NCI-H2029 (cell line): ENCODE results near the gene DCP1B.

Experiments
- DNase-seq: peaks from one replicate; lab custom pipeline; 2025; lab: John Stamatoyannopoulos, UW

The DCP1B gene

GRCh38 chr12:1934831-1935230, 69.4 kb downstream of the DCP1B start:
- no peak for DNase-seq

GRCh38 chr12:1934068-1934467, 70.2 kb downstream of the DCP1B start:
- DNase-seq = no peak

DNA sequence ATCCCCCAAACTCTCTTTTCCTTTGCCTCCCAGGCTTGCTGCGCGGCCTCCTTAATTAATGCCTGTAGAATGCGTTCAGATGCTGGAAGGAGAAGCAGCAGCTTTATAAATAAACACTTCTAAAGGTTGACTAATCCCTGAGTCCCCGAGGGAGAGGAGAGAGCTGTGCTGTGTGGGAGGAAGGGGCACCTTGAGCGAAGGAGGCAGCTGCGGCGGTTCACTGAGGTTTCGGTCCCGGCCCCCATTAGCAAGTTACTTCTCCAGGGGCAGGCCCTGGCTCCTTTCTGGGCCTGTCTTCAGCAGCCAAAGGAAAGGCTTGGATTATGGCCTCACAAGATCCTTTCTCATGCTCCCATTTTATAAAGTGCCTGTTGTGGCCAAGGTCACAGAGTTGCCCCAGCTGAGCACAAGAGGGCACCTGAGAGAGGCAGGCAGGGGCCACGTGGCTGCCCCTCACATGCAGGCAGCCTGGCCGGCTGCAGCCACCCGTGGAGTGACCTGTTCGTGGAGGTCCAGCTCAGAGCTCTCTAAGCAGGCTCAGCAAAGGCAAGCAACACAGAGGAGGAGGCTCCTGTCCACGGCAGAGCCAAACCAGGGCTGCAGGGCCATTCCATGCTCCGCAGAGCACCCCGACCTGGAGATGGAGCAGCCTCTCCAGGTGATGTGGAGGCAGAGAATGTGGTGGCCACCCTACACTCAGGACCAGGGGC, 70.8 kb downstream of the DCP1B start:
- no peak for DNase-seq

DNA sequence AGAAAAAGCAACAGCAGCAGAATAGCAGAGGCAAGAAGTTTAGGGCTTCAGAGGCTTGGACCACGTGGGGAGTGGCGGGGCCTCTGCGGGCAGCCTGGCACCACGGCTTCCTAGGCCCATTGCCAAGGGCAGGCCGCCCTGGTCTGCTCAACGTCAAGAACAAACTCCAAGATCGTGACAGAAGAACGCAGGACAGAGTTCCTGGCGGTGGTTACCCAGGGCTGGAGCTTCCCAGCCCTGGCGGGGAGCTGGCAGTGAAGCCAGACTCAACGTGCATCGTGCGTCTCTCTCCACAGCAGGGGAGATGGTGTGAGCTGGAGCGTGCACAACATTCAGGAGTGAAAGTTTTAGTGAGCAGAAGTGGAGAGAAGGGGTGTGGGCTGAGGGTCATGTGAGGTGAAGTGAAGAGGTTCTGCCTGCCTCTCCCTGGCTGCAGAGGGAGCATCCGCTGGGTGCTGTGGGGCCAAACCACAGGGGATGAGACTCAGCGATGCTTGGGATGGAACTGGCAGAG, 71.9 kb downstream of the DCP1B start:
- no peak for DNase-seq

GRCh38 chr12:1931642-1932041, 72.6 kb downstream of the DCP1B start:
- DNase-seq = no peak

- no peak for DNase-seq
Observed at GRCh38 chr12:1930803-1931597, 73.3 kb downstream of the DCP1B start.

- DNase-seq = no peak
Observed at GRCh38 chr12:1929985-1930802, 74.1 kb downstream of the DCP1B start.

DNA sequence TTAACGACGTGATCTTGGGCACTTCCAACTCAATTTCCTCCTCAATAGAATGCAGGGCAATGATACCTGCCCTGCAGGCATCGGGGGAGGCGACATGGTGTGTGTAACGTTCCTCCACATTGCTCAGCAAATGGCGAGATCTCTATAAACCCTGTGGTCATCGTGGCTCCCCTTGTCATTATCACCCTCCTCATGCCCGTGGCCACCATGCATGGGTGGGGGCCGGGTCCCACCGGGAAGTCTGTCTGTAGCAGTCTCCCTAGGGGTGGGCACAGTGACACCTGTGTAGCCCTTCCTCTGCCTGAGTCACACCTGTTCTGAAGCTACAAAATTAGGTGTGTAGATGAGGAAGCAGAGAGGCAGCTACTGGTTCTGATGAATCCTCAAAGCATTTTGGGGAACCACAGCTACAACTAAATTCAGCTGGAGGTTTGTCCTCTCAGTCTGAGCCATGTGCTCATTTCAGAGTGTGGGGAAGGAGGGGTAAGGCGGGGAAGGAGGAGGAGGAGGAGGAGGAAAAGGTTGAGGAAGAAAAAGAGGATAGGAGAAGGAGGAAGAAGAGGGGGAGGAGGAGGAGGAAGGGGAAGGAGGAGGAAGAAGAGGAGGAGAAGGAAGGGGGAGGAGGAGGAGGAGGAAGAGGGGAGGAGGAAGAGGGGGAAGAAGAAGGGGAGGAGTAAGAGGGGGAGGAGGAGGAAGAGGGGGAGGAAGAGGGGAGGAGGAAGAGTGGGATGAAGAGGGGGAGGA, 74.8 kb downstream of the DCP1B start:
- no peak for DNase-seq

- no peak for DNase-seq
Observed at GRCh38 chr12:1928439-1929121, 75.7 kb downstream of the DCP1B start.

DNA sequence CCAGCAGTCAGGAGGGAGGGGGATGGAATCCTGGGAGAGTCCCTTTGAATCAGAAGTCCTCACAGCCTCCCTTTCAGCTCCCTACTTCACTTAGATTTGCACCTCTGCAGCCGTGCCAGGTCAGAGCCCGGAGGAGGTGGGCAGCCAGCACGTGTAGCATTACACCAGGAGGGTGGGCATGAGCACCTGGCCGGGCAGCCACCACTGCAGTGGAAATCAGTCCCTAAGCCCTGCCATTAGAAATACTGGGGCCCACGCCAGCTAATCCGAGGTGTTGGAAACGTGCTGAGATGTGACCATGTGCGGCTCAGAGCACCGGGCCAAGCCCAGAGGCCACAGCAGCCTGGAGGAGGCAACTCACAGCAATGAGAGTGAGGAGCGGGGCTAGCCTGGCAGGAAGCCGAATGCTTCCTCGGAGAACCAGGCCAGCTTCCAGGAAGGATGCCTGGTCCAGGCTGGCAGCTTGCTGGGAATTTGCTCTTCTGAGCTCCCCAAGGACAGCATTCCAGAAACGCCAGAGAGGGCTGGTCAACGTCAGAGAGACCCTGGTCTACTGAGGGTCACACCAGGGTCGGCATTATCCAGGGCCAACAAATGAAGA, 76.4 kb downstream of the DCP1B start:
- no peak for DNase-seq

DNA sequence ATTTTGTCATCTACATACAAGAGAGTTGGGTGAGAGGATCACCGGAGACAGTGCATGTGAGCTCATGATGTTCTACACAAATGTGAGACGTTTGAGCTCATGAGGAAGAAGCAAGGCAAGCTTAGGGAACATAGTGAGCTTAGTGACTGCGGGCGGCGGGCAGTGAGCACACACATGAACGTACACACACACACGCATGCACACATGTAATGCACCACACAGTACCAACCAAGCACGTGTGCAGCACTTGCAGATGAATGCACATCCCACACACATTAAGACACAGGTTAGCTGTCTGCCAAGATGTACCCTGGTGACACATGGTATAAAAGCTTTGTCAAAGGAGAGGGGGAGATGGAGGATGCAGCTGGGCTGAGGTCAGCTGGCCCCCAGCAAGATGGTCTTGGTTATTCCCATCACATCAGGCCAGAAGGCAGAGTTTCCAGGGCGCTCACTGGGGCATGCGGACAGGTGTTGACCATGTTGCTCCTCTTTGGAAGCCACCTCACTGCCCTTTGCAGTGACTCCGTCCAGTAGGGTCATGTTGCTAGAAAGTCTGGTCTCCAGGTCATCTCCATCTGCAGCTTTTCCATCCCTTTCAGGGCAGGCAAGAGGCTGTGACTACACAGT, 77.1 kb downstream of the DCP1B start:
- no peak for DNase-seq

DNA sequence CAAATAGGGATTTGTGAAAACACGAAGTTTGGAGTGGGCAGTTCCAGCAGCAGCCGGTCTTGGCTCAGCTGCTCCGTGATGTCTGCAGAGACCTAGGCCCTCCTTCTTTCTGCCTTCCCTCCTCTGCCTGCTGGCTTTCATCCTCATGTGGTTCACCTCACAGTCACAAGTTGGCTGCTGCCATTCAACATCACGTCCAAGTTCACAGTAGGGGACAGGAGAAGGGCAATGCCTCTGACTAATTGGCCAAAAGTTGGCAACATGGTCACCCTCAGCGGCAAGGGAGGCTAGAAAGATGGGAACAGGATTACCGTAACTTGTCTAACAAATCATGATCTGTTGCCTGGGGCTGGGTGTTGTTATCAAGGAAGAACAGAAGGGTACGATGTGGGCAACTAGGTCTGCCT, 78.0 kb downstream of the DCP1B start:
- no peak for DNase-seq

DNA sequence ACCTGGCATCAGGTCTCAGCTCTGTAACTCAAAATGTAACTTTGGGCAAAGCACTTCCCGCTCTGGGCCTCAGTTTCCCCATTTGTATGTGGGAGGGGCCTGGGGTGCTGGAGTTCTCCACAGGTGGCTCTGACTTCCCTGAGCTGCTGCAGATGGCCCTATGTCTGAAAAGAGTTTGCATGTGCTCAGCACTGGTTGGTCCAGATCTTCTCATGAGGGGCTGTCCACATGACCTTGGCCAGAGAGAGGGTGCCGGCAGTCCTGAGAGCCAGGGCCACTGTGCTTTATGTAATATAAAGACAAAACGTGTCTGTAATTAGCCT, 78.6 kb downstream of the DCP1B start:
- DNase-seq = no peak

DNA sequence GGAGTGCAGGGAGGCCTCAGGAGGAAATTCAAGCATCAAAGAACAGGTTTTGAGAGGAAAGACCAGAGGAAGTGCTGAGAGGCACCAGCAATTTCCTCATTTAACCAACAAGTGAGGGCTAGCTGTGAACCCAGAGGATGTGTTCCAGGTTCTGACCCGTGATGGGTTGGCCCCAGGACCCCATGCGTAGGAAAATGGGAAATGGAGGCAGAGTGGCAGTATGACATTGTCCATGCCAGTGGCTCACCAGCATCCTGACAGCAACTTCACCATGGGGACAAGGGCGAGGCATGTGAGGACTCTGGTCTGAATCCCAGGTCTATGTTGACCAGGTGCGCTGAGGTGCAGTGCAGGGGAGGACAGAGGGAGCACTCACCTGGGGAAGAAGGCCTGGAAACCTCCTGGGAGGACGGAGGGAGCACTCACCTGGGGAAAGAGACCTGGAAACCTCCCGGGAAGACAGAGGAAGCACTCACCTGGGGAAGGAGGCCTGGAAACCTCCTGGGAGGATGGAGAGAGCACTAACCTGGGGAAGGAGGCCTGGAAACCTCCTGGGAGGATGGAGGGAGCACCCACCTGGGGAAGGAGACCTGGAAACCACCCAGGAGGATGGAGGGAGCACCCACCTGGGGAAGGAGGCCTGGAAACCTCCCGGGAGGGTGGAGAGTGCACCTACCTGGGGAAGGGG, 79.1 kb downstream of the DCP1B start:
- DNase-seq = no peak

DNA sequence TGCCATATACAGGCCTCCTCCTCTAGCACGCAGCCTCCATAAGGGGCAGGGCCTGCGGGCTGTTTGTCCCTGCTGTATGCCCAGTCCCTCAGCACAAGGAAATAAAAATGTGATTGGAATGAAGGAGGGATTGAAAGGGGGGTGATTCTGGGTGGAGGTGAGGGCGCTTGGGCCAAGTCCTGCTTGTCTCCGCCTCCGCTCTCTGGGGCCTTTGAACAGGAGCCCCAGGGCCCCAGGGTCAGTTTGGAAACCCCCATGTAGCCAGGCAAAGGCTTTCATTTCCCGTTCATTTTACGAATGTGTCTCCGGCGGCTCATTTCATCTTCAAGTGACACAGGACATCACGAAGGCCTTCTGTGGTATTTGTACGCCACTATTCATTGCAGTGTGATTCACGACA, 81.3 kb downstream of the DCP1B start:
- DNase-seq = no peak

GRCh38 chr12:1922075-1922709, 82.1 kb downstream of the DCP1B start:
- DNase-seq = no peak

DNA sequence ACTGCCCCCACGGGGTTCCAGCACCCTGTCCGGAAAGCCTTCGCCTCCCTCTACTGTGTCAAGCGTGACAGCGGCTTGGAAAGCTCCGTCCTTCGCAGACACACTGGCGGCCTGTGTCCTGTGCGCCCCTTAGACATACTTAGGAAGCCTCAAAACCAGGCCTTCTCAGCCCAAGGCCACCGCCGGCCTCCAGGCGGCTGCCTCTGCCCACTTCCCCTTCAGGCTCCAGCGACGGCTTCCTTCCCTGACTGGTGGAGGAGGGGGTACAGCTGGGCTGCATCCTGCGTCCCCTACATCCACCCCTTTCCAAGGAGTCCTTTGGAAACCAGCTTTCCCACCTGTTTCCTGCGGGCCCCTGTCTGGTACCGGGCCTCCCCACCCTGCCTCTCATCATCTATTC, 83.3 kb downstream of the DCP1B start:
- DNase-seq = no peak

DNA sequence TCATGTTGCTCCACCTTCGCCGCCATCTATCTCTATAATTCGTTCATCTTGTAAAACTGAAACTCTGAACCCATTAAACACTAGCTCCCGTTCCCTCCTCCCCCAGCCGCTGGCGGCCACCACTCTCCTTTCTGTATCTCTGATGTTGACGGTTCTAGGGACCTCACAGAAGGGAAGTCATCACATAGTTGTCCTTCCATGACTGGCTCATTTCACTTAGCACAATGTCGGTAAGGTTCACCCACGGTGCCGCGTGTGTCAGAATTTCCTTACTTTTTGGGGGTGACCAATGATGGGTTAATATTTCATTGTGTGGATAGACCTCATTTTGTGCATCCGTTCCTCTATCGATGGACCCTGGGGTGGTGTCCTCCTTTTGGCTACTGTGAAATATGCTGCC, 83.8 kb downstream of the DCP1B start:
- no peak for DNase-seq

GRCh38 chr12:1919763-1920162, 84.5 kb downstream of the DCP1B start:
- no peak for DNase-seq
